Midbrain (tissue), 1 donor: ENCODE measurements around the gene ZNF516.

ENCODE experiments used
- DNase-seq: peaks from one replicate; lab custom pipeline; 2025; lab: John Stamatoyannopoulos, UW

Gene ZNF516

DNA sequence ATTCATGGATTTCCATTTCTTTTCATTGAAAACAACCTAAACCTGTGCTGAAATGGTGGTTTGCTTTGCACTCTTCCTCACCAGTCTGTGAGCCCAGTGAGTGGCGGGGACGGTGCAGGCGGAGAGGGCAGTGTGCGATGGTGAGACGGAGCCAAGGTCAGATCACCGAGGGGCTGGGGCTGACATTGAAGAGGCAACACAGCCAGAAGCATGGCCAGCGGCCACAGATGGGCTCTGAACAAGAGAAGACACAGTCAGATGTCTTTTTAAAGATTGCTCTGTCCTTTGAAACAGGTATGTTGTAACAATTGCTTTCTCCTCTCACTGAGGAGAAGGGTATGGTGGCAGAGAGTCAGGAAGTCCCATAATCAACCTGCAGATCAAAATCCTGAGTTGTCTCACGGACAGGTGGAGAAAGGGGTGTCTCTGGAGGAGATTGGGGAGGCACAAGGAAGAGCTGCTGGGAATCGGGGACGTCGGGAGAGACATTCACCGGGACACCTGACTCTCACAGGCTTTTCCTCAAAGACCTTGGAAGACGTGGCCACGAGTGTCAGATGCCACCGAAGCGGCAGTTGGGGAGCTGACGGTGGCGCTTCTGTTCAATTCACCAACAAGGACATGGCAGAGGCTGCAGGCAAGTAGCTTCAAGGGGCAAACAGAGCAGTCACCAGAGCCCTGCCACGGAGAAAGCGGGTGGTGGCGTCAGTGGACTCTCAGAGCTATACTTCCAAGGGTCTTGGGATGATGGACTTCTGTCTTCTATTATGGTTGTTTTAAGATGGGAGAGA, 12.1 kb upstream of the ZNF516 start:
- no peak for DNase-seq

DNA sequence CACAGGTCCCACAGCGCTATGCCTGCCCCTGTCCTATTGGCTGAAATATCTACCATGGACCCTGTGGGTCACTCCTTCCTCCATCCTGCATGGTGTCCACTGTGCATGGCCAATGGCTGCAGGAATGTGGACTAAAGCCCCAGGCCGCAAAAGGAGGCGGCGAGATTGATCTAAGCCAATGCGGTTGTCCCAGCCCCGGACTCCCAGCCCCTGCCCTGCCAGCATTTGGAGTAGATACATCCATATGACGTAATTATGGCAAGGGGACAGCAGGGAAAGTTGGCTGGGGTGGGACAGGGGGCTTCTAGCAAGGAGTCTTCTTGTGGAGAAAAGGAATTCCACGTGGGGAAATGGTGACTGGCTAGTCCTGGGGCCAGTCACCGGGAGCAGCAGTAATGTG, 11.4 kb upstream of the ZNF516 start:
- no peak for DNase-seq

DNA sequence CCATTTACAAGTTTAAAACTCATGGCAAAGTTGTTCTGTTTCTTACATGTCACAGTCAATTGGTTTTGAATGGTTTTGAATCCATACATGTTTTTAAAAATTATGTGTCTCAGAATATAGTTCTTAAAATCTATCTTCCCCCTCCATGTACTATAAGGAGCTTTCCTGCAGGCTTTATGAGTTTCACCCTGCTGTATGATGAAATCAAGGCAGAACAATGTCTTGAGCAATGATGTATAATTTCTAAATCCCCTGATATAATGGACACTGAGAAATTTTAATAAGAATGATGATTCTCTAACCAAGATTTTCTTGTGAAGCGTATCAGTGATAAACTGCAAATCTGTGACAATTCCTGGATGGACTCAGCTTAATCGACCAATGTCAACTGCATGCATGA, 10.6 kb upstream of the ZNF516 start:
- DNase-seq, result no peak

DNA sequence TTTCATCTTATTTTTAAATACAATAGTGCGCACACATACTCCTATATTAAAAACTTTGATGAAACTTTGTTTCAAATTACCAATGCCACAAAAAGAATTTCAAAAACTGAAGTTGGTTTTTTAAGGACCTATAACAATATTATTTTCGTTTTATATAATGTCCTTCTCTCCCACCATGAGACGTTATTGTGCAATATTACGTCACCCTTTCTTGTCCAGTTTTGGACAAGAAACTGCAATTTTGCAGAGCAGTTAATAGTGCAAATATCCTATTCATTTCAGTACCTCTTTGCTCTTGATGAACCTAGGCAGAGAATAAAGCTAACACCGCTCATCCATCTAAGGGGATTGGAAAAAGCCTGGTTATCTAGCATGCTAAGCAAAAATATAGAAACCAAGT, 9.7 kb upstream of the ZNF516 start:
- no peak for DNase-seq

DNA sequence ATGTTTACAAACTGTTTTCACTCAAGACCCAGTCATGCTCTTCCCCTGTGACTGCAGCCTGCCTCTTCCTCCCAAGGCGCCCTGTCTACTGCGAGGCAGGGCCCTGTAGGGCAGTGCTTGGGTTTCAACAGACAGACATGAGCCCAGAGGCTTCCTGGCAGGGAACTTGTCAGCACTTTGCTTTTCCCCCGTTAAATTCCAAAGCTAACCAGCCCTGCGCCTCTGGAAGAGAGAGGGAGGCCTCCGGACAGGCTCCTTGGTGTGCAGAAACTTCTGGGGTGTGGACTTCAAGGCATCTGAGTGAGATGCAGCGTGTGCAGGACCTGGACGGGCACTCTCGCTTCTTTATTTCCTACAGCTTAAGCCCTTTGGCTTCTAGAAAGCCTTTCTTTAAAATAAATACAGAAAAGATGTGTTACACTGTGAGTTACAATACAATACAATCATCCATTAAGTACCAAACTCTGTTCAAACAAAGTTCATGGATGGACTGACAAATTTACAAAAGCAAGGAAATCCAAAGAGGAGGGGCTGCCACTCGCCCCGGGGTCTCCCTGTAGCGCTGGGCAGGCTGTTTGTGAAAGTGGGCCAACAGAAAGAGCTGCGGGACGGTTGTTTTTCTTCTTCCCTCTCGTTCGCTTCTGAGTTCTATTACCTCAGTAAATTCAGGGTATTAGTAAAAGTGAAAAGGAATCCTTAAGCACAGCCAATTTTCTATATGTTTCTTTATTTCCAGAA, 8.8 kb upstream of the ZNF516 start:
- no peak for DNase-seq

DNA sequence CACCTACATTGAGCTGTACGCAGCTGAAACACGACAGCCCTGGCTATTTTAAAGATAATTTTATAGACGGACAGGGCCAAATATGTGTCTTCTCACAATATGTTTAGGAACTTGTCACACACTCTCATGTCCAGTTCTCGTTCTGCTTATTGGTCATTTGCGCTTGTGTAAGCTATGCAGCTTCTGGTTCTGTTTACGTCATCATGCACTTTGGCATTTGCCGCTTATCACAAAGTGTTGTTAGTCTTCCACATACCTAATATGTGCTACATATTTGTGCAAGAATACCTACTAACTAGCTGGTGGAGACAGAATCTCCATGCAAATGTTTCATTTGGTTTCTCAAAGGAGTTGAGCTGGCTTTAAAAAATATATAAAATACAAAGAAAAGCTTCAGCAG, 7.5 kb upstream of the ZNF516 start:
- no peak for DNase-seq

DNA sequence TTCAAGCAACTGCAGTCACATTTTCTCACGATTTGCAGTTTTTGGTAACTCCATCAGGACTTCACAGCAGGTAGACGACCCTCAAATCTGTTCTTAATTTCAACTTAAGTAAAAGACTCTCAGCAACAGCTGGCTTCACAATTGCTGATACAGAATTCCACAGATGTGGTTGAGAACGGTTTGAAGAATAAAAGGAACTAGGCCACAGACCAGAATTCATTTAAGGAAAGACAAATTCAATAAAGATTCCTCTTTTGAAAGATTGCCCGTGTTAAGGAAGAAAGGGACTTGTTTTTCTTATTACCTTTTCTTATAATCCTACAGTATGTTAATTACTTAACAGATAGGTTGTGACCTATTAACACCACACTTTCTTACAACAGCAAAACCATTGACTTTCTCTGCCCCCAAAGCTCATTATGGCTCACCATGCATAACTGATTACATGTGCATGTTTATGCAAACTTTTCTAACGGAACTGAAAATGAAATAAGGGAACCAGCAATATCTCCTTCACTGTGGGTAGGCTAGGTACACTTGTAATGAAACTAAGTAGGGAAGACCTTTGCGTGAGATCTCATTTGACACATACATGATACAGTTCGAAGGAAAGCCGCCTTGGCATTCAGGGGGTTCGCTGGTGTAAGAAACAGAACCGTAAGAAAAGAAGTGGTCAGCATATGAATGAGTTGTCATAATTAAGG, 4.7 kb upstream of the ZNF516 start:
- no peak for DNase-seq

DNA sequence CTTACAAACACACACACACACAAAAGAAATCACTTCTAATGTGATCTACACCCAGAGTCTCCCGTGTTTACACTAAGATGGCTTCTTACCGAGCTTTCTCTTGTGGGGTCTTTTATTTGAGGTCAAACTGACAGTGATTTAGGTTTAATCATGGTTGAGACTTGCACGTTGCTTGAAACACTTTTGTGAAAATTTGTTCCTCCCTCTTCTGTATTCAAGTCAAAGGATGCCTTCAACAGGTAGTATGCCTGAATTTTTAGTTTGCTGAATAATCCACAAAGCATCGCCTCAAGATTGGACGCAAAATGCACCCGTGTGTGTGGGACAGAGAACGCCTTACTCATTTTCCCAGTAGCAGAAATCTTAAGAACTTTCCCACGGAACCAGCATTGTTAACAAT, 4.0 kb upstream of the ZNF516 start:
- DNase-seq, result no peak

DNA sequence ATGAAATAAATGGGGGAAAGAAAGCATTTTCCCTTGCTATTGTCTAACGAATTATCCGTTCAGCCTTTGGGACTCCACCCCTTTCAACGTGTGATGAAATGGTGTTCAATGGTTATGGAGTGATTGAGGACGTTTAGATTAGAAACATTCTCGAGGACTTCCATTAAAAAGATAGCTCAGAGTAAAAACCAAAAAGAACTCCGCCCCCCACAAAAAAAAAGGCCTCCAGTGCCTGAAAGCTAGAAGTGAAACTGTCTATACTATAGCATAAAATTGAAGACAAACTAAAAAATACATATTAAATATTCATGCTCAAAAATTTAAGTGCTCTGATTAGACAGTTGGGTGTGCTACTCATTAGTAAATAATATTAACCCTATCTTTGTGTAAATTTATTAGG, 3.0 kb upstream of the ZNF516 start:
- no peak for DNase-seq

DNA sequence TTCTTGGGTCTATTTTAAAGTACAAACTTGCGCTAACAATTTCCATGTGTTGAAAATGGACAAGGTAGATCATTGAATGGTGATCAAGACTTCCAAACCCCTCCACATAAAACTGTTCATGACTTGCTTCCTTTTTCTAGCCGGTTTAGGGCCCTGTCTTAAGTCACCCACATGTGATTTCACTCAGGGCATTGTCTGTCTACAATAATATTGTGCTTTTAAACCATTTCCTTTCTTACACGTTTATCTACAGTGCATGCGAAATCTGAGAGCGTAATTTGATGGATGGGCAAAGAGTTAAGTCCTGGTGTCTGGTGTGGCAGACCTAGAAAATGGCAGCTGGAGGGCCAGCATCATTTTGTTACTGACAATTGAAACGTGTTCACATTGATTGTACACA, 2.0 kb upstream of the ZNF516 start:
- no peak for DNase-seq

DNA sequence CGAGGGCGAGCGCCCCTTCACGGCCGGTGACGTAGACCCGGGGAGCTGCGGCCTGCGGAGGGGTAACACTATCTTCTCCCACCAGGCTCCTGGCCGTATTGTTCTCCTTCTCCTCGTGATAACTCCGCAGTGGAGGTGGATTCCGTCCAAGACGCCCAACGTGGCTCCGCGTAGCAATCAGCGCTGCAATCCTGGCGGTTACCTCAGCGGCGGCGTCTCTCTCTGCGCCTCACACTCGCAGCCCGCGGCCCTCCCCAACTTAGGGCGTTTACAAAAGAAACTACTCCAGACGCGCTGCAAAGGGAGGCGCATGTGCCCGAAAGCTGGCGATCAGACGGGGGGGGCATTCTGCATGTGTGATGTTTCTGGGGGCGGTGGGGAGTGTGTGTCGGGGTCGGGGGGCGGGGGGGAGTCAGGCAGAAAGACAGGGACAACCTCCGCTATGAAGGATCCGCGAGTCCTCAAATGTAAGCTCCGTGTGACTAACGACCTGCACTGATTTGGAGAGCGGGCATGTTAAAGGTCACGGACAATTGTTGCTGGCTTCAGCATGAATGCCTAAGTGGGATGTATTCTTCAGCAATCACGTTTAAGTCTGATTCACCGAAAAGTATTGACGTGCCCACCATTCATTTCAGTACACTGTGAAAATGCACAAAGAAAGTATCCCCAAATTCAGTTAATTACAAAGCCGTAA, 1.3 kb upstream of the ZNF516 start:
- DNase-seq, result peak; percentile 22

DNA sequence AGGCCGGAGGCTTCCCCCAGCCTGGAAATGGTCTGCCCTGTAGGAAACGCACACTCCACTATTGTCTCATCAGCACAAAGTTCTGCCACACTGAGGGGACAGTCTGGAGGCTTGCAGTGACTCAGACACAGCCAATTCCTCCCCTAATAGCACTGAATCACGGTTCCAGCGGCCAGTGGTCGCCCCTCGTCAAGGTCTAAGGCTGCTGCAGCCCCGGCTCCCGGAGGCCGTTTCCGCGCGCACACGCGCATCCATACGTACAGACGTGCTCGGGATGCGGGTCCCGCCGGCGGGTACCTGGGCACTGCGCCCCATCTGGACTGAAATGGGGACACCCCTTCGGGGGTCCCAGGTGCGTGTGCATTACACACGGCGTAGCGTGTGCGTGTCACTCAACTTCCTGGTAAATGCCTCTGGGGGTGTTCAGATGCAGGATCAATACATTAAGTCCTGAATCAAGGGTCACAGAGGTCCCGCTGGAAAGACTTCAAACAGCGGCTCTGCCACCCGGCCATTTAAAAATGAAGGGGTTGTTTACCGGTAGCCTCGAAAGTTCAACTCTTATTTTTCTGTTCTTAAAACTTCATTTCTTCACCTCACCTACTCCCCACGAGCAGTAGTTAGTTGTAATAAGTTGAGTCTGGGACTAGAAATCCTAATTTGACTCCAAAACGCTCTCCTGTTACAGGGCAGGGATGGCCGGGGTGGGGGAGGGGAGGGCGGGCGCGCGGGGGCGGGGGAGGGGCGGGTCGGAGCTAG, 572 bp upstream of the ZNF516 start:
- DNase-seq, result no peak

DNA sequence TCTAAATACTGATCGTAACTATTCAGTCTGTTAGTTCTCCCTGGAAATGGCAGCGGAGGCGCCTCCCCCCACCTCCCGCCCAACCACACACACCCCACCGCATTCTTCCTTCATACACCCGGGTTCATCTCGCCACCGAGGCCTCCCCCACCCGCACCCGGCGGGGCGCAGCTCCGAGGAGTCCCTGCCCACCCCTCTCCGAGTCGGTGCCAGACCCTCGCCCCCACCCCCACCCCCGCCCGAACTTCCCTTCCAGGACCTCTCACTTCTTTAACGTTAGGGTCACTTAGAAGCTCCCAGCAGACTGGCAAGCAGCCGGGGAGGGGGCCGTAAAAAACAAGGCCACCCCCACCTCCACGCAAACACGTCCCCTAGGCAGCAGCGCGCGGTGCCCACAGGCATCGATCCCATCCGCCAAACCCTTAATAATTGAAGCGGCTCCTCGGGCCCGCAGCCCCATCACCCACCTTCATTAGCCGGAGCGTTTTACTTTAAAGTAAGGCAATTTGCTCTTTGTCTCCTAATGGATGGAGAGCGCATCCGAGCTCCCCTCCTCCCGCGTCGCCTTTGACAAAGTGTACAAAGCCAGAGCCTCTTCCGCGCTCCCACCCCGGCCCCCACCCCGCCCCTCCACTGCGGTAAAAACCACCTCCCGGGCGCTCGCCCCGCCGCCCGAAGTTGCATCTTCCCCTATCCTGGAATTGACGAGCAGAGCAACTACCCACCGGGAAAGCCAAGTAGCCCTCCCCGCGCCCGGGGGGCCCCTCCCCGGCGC, 624 bp downstream of the ZNF516 start:
- no peak for DNase-seq

DNA sequence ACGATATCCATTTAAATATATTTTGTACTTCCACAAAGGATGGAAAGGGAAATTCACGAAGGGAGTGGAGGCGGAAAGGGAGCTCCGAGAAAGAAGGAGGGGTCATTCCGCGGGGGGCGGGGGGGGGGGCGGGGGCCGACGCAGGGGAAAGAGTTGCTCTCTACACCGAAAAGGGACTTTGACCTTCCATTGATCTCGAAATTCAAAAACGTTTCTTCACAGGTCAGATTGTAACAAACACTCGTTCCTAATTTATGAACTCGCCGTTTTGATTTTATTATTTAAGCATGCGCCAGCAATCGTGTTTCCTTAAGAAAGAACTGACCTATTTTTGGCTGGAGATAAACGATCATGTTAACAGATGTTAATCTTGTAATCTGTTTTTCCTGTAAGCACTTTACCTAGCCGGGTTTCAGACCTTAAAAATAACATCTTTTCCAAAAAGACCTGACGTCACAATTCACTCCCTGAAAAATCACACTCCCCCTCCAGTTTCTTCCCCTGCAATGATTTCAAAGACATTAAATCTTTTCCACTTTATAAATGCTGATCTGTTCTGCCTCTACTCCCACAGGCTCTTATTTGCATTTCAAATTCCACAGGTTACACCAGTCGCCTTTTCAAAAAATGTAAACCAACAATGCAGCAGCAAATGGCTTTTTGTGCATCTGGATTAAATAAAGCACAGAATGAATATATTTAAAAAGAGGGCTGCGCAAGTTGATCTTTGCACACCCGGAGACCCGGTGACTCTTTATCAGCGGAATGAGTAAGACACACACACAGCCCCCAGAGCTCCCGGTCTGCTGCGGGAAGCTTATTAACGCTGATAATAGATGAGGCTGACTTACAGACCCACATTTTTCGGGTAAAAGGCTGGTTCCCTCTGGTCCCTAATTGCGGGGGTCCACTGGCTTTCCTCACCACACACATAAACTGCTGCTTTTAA, 1.6 kb downstream of the ZNF516 start:
- DNase-seq, result peak; percentile 25

DNA sequence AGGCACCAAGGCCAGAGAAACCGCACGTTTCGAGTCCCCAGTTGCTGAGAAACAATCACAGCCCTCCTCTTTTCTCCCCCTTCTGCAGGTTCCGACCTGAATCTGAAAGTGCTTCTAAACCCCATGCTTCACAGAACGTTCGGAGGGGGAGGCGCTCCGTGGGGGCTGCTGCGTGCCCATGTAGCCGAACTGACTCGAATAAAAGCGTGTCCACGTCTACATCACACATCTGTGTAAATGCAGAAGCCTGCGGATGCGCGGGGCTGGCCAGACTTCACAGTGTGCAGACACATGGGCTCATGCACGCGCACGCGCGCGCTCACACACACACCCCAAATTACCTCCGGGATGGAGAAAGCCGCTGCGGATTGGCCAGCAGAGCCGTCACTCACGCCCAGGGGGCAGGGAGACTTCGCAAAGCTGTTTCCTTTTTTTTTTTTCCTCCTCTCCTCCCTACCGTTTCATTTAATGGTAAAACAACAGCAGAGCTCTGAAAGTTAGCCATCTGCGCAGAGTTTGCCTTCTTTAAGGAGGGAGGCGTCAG, 2.3 kb downstream of the ZNF516 start:
- DNase-seq, result peak; percentile 90

DNA sequence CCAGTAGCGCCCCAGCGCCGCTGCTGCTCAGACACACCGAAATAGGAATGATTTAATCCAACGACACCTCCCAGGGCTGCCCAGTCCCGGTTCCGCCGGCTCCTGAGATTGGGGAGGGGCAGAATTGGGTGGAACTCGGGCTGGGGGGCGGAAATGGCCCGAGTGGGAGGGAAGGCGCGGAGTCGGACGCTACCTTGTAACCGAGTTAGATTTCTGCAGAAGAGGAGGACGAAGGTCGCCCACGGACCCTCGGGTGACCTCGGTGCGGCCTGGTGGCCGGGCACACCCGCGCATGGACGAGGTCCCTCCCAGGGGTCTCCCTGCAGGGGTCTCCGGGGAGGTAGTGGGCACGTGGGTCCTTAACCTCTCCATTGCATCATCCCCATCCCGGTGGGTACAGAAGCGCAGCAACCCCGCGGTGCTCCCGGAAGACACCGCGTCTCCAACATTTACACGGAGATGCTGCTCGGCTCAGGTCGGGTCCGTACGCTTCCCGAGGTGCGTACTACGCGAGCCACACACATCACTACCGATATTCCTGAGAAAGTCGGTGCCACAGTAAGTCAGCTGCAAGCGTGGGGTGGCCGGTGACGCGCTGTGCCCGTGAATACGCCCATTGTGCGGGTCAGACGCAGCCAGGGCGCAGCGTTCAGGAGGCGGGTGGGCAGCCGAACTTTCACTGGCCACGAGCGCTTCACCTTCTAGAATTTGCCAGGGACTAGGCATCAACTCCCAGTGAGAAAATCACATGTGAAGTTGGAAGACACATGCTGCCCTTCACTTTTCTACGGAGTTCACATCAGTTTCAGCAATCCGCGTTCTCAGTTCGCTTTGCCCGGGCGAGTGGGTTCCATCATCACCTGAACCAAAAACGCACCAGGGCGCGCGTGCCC, 3.0 kb downstream of the ZNF516 start:
- DNase-seq, result peak; percentile 39

DNA sequence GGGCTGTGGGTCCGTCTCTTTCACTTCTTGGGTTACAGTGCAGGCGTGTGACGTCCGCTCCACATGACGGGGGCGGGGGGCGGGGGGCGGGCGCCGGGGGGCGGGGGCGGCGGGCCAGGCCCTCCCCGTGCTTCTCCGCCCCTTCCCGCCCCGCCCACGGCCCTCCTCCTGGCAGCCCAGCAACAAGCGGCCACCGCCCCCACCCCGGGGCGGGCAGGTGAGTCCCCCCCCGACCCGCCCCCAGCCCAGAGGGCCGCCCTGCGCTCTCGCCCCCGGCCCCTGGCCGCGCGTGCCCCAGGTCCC, 3.6 kb downstream of the ZNF516 start:
- DNase-seq, result peak; percentile 18

DNA sequence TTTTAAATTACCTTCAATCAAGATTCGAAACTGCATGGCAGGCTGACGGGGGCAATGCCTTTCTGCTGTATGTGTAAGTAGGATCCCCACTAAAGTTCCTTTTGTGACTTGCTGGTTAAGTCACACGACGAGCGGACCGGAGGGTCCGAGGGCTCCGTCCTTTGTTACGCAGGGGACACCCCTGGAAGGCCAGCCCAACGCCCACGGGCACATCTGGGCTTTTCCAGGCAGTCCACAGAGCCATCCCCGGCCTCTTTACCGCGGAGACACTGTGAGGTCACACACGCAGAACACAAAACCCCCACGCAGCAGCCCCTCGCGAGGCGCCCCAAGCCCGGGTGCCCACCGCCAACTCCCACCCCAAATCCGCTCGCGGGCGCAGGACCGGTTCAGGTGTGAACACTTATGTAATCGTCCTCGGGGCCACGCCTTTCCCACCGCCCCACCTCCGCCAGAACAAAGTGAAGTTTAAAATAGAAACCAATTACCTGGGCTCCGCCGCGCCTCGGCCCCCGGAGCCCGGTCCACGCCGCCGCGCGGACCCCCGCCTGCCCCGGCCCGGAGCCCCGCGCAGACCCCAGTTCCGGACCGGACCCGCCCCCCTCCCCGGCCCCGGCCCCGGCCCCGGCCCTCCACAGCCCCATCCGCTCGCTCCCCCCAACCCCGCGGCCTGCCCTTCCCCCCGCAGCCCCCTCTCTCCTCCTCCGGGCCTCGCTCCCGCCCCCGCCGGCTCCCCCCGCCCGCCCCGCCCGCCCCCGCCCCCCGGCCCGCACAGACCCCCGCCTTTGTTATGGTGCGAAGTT, 4.2 kb downstream of the ZNF516 start:
- no peak for DNase-seq
